Mammary epithelial cell (primary cell): ENCODE data around the gene ZNF665.

Experiments used
- EZH2 ChIP-seq: IDR thresholded peaks from 2 replicates; pipeline ENCODE4 v1.6.1; 2012; ENCODE audit warnings: low read length, inconsistent platforms, borderline replicate concordance
- TF ChIP-seq, protein P1 (sequence below), 2 donors: IDR thresholded peaks in 1 of 2; conservative IDR thresholded peaks in 1 of 2; 2 replicates each; pipeline ENCODE4 v1.5.1; 2011 to 2012; ENCODE audit warnings: inconsistent platforms in 2 of 2, low read length in 2 of 2, mild to moderate bottlenecking in 2 of 2, control low read depth in 1 of 2, low read depth in 1 of 2; ENCODE audit not compliant: insufficient read depth in 1 of 2; ENCODE audit errors: extremely low read depth in 1 of 2

DNA sequence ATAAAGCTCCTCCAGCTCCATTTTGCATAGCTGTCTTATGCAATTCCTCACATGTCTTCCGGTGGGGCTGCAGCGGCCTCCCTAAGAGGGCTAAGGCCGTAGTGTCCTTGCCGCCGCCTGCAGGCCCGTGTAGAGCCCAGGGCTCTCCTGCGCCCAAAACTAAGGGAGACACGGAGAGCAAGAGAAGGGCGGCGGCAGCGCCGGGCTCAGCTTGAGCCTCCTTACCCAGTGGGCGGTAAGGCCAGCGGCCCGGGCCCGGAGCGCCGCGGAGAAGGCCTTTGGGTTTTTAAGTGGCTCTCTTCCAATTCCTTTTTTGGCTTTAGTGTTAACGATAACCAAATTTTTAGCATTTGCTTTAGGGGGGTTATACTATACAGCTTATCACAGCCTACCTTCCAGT, 31.4 kb upstream of the ZNF665 start:
- TF ChIP-seq, protein P1, sequence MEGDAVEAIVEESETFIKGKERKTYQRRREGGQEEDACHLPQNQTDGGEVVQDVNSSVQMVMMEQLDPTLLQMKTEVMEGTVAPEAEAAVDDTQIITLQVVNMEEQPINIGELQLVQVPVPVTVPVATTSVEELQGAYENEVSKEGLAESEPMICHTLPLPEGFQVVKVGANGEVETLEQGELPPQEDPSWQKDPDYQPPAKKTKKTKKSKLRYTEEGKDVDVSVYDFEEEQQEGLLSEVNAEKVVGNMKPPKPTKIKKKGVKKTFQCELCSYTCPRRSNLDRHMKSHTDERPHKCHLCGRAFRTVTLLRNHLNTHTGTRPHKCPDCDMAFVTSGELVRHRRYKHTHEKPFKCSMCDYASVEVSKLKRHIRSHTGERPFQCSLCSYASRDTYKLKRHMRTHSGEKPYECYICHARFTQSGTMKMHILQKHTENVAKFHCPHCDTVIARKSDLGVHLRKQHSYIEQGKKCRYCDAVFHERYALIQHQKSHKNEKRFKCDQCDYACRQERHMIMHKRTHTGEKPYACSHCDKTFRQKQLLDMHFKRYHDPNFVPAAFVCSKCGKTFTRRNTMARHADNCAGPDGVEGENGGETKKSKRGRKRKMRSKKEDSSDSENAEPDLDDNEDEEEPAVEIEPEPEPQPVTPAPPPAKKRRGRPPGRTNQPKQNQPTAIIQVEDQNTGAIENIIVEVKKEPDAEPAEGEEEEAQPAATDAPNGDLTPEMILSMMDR (conservative IDR thresholded peaks at IDR 0.05 in 1 of 2, IDR thresholded peaks at IDR 0.05 in 1 of 2; ENCODE audit: extremely low read depth in 1 of 2, insufficient read depth in 1 of 2, low read depth in 1 of 2, low read length in 2 of 2), result no peak
- no peak for TF ChIP-seq EZH2
